ENCODE measurements around the gene LRP3.
"Not testable (repeated sequence)": the region's sequence is repeated elsewhere in the genome, so short reads cannot be mapped to it uniquely, and the experiment has no call there.

Gene LRP3

GRCh38 chr19:33203529-33203928 lies 9.4 kb downstream of the LRP3 start:
- DNase-seq, result no peak

DNA sequence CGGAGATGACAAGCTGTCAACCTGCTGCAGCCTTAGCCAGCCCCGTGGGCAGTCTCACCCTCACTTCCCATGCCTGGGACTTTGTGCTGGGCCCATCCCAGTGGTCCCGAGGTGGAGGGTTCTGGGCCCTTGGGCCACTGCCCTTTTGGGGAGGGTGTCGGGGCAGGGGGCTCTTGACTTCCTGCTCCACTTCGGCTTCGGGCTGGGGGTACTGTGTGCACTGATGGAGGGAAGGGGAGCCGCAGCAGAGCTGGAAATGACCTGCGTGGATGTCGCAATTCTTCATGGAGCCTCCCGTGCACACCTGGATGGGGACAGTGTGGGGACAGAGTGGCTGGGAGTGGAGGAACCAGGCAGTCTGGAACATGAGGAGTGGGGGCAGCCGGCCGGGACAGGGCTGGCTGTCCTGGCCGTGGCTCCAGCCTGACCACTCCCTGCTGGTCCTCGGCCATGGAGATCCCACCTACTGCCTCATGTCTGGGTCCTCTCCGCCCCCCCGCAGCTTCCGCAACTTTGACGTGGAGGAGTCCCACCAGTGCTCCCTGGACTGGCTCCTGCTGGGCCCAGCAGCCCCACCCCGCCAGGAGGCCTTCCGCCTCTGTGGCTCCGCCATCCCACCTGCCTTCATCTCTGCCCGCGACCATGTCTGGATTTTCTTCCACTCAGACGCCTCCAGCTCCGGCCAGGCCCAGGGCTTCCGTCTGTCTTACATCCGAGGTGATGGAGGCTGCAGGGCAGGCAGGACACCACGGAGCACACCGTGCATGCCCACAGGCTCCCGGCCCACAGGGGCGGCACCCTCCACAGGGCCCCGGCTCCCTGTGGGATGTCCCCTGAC lies 10.2 kb downstream of the LRP3 start:
- no peak for DNase-seq

DNA sequence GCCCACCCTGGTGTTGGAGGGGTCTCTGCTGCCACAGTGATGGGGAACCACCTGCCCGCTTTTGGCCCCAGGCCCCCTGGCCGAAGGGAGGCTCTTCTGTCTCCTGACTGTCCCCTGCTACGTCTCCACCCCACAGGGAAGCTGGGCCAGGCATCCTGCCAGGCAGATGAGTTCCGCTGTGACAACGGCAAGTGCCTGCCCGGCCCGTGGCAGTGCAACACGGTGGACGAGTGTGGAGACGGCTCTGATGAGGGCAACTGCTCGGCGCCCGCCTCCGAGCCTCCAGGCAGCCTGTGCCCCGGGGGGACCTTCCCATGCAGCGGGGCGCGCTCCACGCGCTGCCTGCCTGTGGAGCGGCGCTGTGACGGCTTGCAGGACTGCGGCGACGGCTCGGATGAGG lies 11.0 kb downstream of the LRP3 start:
- no peak for DNase-seq

GRCh38 chr19:33205531-33206260 lies 11.6 kb downstream of the LRP3 start:
- DNase-seq, result no peak

GRCh38 chr19:33206261-33207039 lies 12.3 kb downstream of the LRP3 start:
- no peak for DNase-seq

GRCh38 chr19:33207040-33207620 lies 13.0 kb downstream of the LRP3 start:
- no peak for DNase-seq

DNA sequence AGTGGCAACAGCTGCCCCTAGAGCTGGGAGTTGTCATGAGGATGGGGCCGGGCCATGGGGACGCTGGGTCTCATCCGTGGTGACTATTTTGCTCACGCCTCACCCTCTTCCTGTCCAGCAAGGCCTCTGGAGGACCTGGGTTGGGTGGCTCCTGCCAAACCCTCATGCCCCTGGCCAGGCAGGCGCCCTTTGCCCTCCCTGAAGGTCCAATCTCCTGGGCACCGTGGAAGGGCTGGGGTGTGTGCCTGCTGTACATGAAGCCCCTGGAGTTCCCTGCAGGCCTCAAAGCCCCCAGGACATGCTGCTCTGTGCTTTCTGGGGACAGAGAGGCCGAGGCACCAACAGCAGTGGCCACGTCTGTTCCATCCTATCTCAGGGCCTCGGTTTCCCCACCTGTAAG lies 13.8 kb downstream of the LRP3 start:
- DNase-seq, result no peak

DNA sequence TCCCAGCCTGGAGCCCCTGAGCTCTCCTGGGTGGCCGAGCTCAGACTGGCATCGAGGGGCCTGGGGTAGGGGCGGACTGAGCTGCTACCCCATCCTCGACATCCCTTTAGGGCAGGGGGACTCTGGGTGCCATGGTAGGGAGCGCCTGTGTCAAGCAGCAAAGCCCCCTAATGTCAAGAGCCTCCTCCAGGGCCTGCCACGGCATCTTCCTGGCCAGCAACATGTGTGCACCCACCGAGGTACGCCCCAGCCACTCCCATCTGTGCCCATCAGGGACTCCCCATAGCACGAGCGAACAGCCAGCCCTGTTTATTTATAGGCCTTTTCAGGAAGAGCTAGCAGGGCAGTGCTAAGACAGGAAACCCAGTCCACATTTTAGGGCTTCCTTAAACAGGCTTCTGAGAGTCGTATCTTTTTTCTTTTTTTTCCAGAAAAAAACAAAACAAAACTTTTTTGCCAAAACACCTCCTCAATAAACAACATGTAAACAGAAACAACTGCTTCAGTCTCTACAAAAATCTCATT lies 14.3 kb downstream of the LRP3 start:
- no peak for DNase-seq

GRCh38 chr19:33208904-33209849 lies 15.0 kb downstream of the LRP3 start:
- no peak for DNase-seq

DNA sequence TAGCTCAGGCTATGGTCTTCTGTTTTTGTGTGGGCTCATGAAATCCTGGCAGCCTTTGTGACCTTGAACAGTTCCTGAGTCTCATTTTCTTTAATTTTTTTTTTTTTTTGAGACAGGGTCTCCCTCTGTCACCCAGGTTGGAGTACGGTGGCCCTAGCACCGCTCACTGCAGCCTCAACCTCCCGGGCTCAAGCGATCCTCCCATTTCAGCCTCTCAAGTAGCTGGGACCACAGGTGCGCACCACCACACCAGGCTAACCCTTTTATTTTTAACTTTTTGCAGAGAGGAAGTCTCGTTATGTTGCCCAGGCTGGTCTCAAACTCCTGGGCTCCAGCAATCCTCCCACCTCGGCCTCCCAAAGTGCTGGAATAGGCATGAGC lies 15.7 kb downstream of the LRP3 start:
- not testable (repeated sequence) for DNase-seq

DNA sequence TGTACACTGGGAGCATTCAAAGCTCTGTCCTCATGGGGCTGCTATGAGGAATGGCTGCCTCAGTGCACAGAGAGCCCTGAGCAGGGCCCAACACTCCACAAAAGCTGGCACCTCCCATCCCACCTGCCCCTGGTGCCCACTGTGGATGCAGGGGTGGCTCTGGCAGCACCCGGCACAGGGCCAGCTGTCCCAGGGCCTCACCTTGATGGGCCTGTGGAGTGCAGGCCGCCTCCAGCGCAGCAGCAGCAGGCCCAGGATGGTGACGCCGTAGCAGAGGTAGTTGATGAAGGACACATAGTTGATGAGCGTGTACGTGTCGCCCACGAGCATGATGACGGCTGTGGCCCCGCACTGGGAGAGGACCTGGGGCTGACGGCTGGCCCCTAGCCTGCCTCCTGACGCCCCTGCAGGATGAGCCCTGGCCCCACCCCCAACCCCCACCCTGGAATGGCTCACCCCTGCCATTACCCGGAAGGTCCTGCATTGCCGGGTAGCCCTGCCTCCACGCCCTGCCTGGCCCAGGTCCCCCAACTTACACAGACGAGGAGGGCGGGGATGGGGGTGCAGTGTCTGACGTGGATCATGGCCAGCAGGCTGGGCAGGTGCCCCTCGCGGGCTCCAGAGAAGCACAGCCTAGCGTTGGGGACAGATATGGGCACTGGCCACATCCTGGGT lies 16.3 kb downstream of the LRP3 start:
- DNase-seq, result no peak

DNA sequence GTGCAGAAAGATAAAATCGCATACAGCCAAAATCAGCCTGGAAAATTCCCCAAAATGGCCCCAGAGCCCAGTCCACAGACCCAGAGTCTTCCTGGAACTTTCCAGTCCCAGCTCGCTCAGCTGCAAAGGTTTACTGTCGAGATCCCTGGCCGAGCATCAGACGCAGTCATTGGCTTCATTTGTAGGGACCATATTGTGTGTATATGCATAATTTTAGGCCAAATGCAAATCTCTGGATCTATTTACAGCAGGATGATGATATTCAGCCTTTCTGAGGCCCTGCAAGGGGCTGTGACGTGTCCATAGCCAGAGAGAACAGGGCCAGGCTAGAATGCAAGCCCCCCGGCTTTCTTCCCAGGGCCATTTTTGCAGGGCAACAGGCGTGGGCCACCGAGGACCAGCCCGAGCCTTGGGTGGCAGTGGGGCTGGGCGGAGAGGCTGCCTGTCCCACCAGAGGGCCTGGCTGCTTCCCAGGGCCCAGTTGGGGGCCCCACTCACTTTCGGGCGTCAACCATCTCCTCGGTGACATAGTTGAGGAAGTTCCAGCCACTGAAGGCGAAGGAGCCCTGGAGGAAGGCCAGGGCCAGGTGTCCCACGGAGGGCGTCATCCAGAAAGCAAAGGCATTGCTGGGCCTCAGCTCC lies 17.8 kb downstream of the LRP3 start:
- no peak for DNase-seq

DNA sequence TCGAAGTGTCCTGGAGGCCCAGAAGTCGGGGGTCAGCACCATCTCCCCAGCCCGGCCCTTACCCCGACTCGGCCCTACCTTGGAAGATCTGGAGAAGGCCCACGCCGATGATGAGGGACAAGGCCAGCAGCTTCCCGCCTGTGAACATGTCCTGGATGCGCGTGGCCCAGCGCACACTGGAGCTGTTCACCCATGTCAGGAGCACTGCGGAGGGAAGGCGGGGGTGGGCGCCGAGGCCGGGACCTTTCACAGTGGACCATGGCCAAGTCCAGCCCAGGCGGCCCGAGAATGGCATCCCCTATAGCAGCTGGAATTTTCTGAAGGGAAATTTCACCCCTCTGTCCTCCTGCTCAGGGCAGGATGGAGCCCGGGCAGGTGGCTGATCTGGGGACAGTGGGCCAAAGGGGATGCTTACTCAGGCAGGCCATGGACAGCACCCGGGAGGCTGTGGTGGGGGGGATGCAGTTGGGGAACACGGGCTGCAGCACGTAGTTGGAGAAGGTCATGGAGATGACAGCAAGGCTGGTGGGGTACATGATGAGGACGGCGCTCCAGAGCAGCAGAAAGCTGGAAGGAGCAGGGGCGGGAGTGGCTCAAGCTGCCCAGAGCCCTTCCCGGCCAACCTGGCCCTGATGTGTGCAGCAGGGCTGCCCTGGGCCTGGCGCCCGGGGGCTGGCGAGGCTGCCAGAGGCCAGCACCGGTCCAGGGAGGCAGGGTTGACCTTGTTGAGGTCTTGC lies 18.5 kb downstream of the LRP3 start:
- DNase-seq, result no peak

DNA sequence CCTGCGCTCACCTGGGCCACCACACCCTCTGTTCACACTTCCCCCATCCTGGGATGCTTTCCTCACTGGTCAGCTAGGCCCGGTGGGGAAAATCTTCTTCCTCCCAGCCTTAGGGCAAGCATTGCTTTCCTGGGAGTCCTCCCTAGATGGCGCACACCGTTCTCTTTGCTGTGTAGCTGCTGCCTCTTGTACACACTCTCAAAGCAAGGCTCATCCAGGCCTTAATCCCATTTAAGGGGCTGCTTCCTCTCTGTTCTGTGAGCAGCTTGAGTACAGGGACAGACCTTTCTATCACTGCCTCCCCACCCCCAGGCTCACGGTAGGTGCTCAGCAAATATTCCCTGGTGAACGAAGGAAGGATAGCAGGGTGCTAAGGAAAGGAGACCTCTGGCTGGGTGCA lies 20.5 kb downstream of the LRP3 start:
- no peak for DNase-seq

DNA sequence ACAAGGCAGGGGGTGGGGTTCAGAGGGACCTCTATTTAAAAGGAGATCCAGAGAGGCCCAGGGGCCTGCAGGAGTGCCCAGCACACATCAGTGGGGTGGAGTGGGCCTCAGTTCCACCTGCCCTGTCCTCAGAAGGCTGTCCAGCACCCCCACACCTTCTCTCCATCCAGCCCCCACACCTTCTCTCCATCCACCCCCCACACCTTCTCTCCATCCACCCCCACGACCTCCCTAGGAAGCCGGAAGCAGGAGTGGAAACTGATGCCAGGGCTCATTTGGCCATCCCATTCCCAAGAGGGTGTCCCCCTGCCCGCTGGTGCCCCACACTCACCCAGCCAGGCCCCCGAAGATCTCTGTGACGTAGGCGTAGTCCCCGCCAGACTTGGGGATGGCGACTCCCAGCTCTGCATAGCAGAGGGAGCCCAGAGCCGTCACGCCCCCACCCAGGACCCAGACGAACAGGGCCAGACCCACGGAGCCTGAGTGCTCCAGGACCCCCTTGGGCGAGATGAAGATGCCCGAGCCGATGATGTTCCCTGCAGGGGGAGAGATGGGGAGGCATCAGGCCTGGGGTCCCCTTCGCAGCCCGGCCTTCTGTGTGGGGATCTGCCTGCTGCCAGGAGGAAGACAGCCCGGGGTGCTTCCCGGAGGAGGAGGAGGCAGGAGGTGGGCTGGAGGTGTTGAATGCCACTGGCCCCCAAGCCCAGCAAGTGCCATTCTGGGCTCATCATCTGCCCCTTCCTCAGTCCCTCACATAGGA lies 21.5 kb downstream of the LRP3 start:
- DNase-seq, result no peak

GRCh38 chr19:33216198-33216830 lies 22.2 kb downstream of the LRP3 start:
- no peak for DNase-seq

DNA sequence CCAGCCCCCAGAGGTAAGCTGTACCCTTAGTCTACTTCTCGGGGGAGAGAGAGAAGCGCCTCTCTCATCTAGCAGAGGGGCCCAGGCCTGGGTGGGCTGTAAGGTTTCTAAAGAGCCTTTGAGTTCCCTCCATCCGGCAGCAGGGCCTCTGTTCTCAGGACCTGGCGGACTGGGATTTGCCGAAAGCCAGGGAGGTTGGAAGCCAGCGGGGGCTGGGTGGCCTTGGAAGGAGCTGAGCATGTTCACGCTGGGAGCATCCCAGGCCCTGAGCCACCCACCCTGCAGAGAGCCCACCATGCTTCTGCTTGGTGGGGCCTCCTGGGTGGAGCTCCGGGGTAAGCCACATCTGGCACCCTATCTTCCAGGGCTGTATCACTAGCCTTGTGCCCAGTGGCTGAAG lies 23.8 kb downstream of the LRP3 start:
- no peak for DNase-seq

DNA sequence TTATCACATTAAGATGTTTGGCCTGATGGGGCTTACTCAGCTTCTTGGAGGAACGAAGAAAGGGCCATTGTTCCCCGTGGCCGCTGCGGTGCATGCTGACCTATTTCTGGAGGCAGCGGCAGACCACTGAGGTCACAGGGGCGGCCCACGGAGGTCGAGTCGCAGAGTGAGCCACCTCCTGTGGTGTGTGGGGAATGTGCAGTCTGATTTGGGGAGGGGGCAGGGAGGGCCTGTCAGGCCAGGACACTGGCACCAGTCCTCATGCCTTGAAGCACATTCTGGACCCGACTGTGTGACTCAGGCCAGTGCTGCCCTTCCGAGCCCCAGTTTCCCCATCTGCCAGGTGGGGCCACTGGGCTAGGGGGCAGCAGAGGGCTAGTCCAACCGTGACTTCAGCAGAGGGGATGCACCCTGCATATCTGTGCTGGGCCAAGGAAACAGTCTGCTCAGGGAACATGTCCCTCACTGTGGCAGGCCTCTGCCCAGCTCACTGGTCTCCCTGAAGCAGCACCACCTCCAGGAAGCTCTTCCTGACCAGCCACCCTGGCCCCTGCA lies 25.2 kb downstream of the LRP3 start:
- DNase-seq, result no peak

Measured in amniotic stem cell (primary cell).